GM12892 (cell line): Measurements from ENCODE around the gene EPHB3.

Experiments
- POLR2A ChIP-seq: IDR thresholded peaks from 2 replicates; pipeline ENCODE4 v1.6.1; 2011; ENCODE audit warnings: low read depth, low read length, control low read depth
- POLR2AphosphoS5 ChIP-seq: IDR thresholded peaks from 2 replicates; pipeline ENCODE4 v1.6.1; 2011; ENCODE audit warnings: low read depth, low read length, control low read depth
- TAF1 ChIP-seq: IDR thresholded peaks from 2 replicates; pipeline ENCODE4 v1.6.1; 2011; ENCODE audit warnings: low read depth, mild to moderate bottlenecking, control low read depth, low read length, borderline replicate concordance

- TF ChIP-seq POLR2A (no peak), POLR2AphosphoS5 (no peak), TAF1 (no peak)
These were observed 19.0 kb upstream of the EPHB3 start for GRCh38 chr3:184542577-184542976.
